Adipocyte (in vitro differentiated cells): Measurements from ENCODE around the gene CASP10.

Experiments
- DNase-seq: peaks from one replicate; pipeline ENCODE4 v3.0.0-alpha.2; 2015; ENCODE audit warnings: low read depth
- H3K27me3 ChIP-seq: replicated peaks from 2 replicates; pipeline ENCODE4 v1.7.0; 2013; ENCODE audit warnings: mild to moderate bottlenecking, low read length, moderate library complexity; ENCODE audit not compliant: control insufficient read depth, insufficient read depth
- H3K36me3 ChIP-seq: 2 replicates; pipeline ENCODE4 v1.7.0; 2013; ENCODE audit warnings: low read length, mild to moderate bottlenecking, moderate library complexity; ENCODE audit not compliant: control insufficient read depth, insufficient read depth, severe bottlenecking
- H3K4me1 ChIP-seq: 2 replicates; pipeline ENCODE4 v1.7.0; 2013; ENCODE audit warnings: mild to moderate bottlenecking, low read length, moderate library complexity; ENCODE audit not compliant: control insufficient read depth, insufficient read depth
- H3K4me3 ChIP-seq: 2 replicates; pipeline ENCODE4 v1.7.0; 2013; ENCODE audit warnings: mild to moderate bottlenecking, low read length, moderate library complexity
- H3K9ac ChIP-seq: 2 replicates; pipeline ENCODE4 v1.7.0; 2013; ENCODE audit warnings: mild to moderate bottlenecking, low read length, moderate library complexity
- H3K9me3 ChIP-seq: 2 replicates; pipeline ENCODE4 v1.7.0; 2013; ENCODE audit warnings: mild to moderate bottlenecking, low read length, moderate library complexity; ENCODE audit not compliant: control insufficient read depth

CASP10 gene

DNA sequence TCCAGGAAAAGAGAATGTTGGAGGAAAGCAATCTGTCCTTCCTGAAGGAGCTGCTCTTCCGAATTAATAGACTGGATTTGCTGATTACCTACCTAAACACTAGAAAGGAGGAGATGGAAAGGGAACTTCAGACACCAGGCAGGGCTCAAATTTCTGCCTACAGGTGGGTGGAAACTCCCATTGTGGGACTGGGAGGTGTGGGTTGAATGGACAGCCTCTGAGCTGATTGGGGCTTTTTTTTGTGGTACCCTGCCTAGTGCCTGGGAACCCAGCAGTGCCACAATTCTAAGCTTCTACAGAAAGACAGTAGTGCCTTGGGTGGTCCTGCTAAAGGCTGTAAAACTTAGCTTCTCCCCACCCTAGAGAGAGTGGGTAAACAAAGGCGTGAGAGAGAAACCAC is 83.7 kb downstream of the CASP10 start:
- H3K9ac ChIP-seq = no peak overlapping the region
- DNase-seq = no peak

DNA sequence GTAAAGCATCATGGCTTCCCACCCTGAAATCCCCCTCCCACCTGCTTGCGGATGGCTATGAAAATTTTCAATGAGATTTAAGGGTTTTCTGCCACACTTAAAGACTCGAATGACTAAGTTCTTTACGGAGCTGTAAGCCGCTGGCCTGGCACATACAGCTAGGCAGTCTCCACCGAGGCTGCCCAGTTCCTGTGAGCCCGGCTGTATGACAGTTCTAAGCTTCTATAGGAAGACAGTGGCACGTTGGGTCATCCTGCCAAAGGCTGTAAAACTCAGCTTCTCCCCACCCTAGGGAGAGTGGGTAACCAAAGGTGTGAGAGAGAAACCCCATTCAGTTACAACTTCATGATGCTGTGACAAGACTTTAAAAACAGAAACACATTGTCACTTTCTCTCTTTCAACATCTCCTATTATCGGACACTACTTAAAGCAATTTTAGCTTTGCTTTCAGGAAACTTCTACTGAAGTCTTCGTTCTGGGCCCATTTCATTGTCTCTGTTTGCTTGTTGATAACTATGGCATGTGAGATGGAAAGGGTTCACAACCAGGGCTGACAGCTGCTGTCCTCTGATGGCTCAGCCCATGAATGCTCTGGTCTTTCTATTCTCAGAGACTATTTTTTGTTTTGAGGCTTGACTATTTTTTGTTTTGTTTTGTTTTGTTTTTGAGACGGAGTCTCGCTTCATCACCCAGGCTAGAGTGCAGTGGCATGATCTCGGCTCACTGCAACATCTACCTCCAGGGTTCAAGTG is 84.5 kb downstream of the CASP10 start:
- Histone ChIP-seq H3K9me3 (no peaks in the 10 kb centered on the region), H3K36me3 (peaks cover 21% of the 10 kb centered on the region), H3K27me3 (no peaks in the 10 kb centered on the region), H3K4me3 (no peak overlapping the region), H3K4me1 (peaks cover 2% of the 10 kb centered on the region), H3K9ac (no peak overlapping the region)
- DNase-seq = no peak

More for the DNA sequence above, 83.7 kb downstream of the CASP10 start:
- no peaks in the 10 kb centered on the region for H3K9me3 ChIP-seq
- peaks cover 6% of the 10 kb centered on the region for H3K4me1 ChIP-seq
- no peaks in the 10 kb centered on the region for H3K27me3 ChIP-seq
- H3K36me3 ChIP-seq = peaks cover 13% of the 10 kb centered on the region
- H3K4me3 ChIP-seq = no peak overlapping the region

- no peak for DNase-seq
These were observed 86.8 kb downstream of the CASP10 start for GRCh38 chr2:201269764-201270163.

DNA sequence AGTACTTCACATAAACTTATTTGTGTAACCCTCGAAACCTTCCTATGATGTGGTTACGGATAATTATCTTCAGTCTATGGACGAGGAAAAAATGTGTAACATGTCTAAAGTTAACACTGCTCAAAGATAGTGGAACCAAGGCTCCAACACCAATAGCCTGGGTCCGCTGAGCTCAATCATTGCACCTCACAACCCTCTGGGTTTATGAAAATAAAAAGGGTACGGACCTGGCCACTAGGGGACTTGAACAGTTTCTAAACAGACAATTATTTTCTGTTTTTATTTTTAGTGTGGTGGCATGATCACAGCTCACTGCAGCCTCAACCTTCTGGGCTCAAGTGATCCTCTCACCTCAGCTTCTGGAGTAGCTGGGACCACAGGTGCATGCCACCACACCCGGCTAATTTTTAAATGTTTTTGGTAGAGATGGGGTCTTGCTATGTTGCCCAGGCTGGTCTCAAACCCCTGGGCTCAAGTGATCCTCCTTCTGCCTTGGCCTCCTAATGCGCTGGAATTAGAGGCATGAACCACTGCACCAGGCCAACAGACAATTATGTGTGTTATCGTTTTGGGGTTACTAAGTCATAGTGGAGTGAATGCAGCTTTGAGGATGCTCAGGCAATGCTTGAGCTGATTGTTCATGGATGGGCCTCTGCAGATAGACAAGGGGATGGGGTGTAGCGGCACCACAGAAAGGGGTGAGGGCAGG is 87.5 kb downstream of the CASP10 start:
- H3K36me3 ChIP-seq = peaks cover 43% of the 10 kb centered on the region
- H3K27me3 ChIP-seq = no peaks in the 10 kb centered on the region
- H3K9me3 ChIP-seq = no peaks in the 10 kb centered on the region
- no peaks in the 10 kb centered on the region for H3K4me1 ChIP-seq
- H3K9ac ChIP-seq = no peak overlapping the region
- no peak for DNase-seq
- no peak overlapping the region for H3K4me3 ChIP-seq

More at GRCh38 chr2:201269764-201270163, 86.8 kb downstream of the CASP10 start:
- Histone ChIP-seq H3K9me3 (no peaks in the 10 kb centered on the region), H3K9ac (no peak overlapping the region), H3K4me1 (no peaks in the 10 kb centered on the region), H3K4me3 (no peak overlapping the region), H3K36me3 (peaks cover 38% of the 10 kb centered on the region), H3K27me3 (no peaks in the 10 kb centered on the region)

DNA sequence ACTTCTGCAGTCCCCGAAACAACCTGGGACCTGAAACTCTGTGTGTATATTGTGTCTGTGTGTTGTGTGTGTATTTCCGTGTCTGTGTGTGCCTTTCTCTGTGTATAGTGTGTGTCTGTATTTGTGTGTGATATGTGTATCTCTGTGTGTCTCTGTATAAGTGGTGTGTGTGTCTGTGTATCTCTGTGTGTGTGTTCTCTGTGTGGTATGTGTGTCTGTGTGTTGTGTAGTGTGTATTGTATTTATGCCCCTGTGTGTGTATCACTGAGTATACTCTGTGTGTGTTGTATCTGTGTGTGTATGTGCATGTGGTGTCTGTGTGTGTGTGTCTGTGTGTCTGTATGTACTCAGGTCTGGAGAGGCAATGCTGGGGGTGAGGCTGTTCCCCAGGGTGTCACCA is 89.0 kb downstream of the CASP10 start:
- Histone ChIP-seq H3K27me3 (no peaks in the 10 kb centered on the region), H3K9ac (no peak overlapping the region), H3K4me1 (no peaks in the 10 kb centered on the region), H3K4me3 (no peak overlapping the region), H3K9me3 (no peaks in the 10 kb centered on the region), H3K36me3 (peaks cover 58% of the 10 kb centered on the region)
- no peak for DNase-seq

DNA sequence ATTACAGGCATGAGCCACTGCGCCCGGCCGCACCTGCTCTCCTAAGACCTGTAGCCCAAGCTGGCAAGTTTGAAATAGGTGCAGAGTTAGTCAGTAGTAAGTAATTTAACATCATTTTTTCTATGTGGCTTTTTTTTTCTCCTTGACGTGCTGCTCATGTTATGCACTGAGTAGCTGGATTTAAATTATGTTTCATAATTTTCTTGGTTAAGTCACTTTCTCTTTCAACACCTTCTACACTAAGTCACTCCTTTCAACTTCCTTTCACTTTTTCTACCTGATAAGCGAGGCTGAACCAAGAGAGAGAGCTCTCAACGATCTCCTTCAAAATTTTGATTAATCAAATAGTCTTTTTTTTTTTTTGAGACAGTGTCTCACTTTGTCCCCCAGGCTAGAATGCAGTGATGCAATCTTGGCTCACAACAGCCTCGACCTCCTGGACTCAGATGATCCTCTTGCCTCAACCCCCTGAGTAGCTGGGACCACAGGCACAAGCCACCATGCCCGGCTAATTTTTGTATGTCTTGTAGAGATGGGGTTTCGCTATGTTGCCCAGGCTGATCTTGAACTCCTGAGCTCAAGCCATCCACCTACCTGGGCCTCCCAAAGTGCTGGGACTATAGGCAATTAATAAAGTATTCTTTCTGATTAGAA is 90.5 kb downstream of the CASP10 start:
- DNase-seq = no peak
- Histone ChIP-seq H3K4me1 (no peaks in the 10 kb centered on the region), H3K27me3 (no peaks in the 10 kb centered on the region), H3K36me3 (peaks cover 59% of the 10 kb centered on the region), H3K9ac (no peak overlapping the region), H3K4me3 (no peak overlapping the region), H3K9me3 (no peaks in the 10 kb centered on the region)

GRCh38 chr2:201275069-201275468 is 92.1 kb downstream of the CASP10 start:
- no peak overlapping the region for H3K4me3 ChIP-seq
- H3K9ac ChIP-seq = no peak overlapping the region
- DNase-seq = no peak
- H3K27me3 ChIP-seq = no peaks in the 10 kb centered on the region
- no peaks in the 10 kb centered on the region for H3K9me3 ChIP-seq
- H3K36me3 ChIP-seq = peaks cover 61% of the 10 kb centered on the region
- peaks cover 2% of the 10 kb centered on the region for H3K4me1 ChIP-seq

DNA sequence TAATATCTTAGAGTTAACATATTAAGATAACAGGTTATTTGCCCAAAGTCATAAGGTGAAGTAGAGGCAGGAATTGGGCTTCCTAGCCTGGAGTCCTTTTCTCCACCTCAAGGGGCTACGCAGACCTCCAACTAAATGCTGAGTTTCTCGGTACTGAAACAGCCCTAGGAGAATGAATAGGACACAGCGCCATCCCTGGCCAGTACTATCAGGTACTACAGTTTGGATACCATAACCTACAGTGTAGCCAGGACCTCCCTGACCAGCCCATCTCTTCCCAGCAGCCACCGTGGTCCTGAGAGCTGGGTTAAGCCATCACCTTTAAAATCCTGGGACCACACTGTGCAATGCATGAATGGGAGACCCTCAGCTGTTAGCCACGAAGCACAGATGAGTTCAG is 93.0 kb downstream of the CASP10 start:
- H3K27me3 ChIP-seq = no peaks in the 10 kb centered on the region
- H3K9me3 ChIP-seq = no peaks in the 10 kb centered on the region
- peaks cover 61% of the 10 kb centered on the region for H3K36me3 ChIP-seq
- H3K4me3 ChIP-seq = no peak overlapping the region
- peaks cover 7% of the 10 kb centered on the region for H3K4me1 ChIP-seq
- no peak for DNase-seq
- no peak overlapping the region for H3K9ac ChIP-seq

GRCh38 chr2:201276511-201276910 is 93.6 kb downstream of the CASP10 start:
- H3K9me3 ChIP-seq = no peaks in the 10 kb centered on the region
- no peaks in the 10 kb centered on the region for H3K27me3 ChIP-seq
- H3K36me3 ChIP-seq = peaks cover 61% of the 10 kb centered on the region
- DNase-seq = no peak
- no peak overlapping the region for H3K9ac ChIP-seq
- H3K4me1 ChIP-seq = peaks cover 7% of the 10 kb centered on the region
- no peak overlapping the region for H3K4me3 ChIP-seq
